ENCODE data around the gene CACNA2D1.

CACNA2D1 gene

GRCh38 chr7:82443547-82444219 lies at the start of gene CACNA2D1:
CACNA2D1 (minus strand) TSS chr7:82443777.
- peak; percentile 88 for DNase-seq

GRCh38 chr7:82481499-82482097 lies 38.0 kb upstream of the CACNA2D1 start:
- DNase-seq, result peak; percentile 66

GRCh38 chr7:82477733-82478515 lies 34.3 kb upstream of the CACNA2D1 start:
- peak; percentile 59 for DNase-seq

- no peak for DNase-seq
Measured at GRCh38 chr7:82472966-82473365, 29.4 kb upstream of the CACNA2D1 start.

- DNase-seq, result no peak
Measured at GRCh38 chr7:82471351-82472020, 27.9 kb upstream of the CACNA2D1 start.

GRCh38 chr7:82469207-82469606 lies 25.6 kb upstream of the CACNA2D1 start:
- peak; percentile 25 for DNase-seq

GRCh38 chr7:82468435-82468834 lies 24.9 kb upstream of the CACNA2D1 start:
- no peak for DNase-seq

- DNase-seq, result no peak
Measured at GRCh38 chr7:82467020-82467419, 23.4 kb upstream of the CACNA2D1 start.

- no peak for DNase-seq
Measured at GRCh38 chr7:82464372-82464771, 20.8 kb upstream of the CACNA2D1 start.

GRCh38 chr7:82455295-82455694 lies 11.7 kb upstream of the CACNA2D1 start:
- DNase-seq, result peak; percentile 37

- DNase-seq, result no peak
Measured at GRCh38 chr7:82450759-82451158, 7.2 kb upstream of the CACNA2D1 start.

GRCh38 chr7:82449910-82450309 lies 6.3 kb upstream of the CACNA2D1 start:
- DNase-seq, result no peak

- DNase-seq, result no peak
Measured at GRCh38 chr7:82446897-82447296, 3.3 kb upstream of the CACNA2D1 start.

GRCh38 chr7:82445271-82445670 lies 1.7 kb upstream of the CACNA2D1 start:
- DNase-seq, result peak; percentile 31

- peak; percentile 88 for DNase-seq
Measured at GRCh38 chr7:82444220-82444909, 788 bp upstream of the CACNA2D1 start.

- peak; percentile 68 for DNase-seq
Measured at GRCh38 chr7:82443036-82443546, 486 bp downstream of the CACNA2D1 start.

GRCh38 chr7:82442492-82443035 lies 1.0 kb downstream of the CACNA2D1 start:
- peak; percentile 60 for DNase-seq

GRCh38 chr7:82441669-82442478 lies 1.7 kb downstream of the CACNA2D1 start:
- peak; percentile 60 for DNase-seq

GRCh38 chr7:82438521-82438920 lies 5.1 kb downstream of the CACNA2D1 start:
- DNase-seq, result no peak

GRCh38 chr7:82435769-82436168 lies 7.8 kb downstream of the CACNA2D1 start:
- DNase-seq, result no peak
